Stomach (tissue), 4 donors: ENCODE data around the gene AKAP17A.

ENCODE experiments used
- CTCF ChIP-seq, 7 experiments: fragments of 450-650 bp in 4 of 7; fragments of 200-600 bp in 3 of 7; sonication (generic) in 3 of 7; IDR thresholded peaks; one replicate each; pipeline ENCODE4 v1.5.1; 2016 to 2019; ENCODE audit warnings: antibody characterized with exemption in 7 of 7, control low read depth in 2 of 7, mild to moderate bottlenecking in 1 of 7
- EP300 ChIP-seq: sonication (generic); formaldehyde crosslinking; IDR thresholded peaks from one replicate; pipeline ENCODE4 v1.6.1; 2017; ENCODE audit warnings: antibody characterized with exemption
- POLR2A ChIP-seq, 4 donors: fragments of 450-650 bp; IDR thresholded peaks; one replicate each; pipeline ENCODE4 v1.6.1; 2016; ENCODE audit warnings: antibody characterized with exemption in 4 of 4, control low read depth in 2 of 4, mild to moderate bottlenecking in 1 of 4, moderate library complexity in 1 of 4

DNA sequence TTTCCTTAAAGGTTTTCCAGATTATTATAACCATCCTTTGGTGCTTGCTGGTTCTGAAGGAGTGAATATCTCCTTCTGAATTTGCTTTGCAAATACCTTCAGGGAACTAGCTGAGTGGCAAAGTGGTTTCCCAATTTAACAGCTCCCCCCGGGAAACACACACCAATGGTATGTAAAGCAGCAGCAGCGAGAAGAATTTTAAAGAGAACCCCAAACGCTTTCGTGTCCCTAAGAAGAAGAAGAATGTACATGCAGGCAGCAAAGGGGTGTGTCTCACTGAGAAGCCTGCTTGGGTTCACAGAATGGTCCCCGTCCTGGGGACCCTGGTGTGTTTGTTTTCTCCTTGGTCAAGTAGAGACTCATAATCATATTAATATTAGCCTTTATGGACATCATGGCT lies 4.2 kb upstream of the AKAP17A start:
- no peak for TF ChIP-seq POLR2A (IDR thresholded peaks at IDR 0.05)
- TF ChIP-seq CTCF (IDR thresholded peaks at IDR 0.05), result no peak
- no peak for TF ChIP-seq EP300
